Caco-2 (cell line): ENCODE results near the gene COG7. TPM values are rescaled to one million over a fixed set of nuclear protein-coding genes. Genes with fewer than 3 reads are reported as not detected.

Experiments
- BruUV-seq: library from RNA; stranded (reverse); fragments of 400-500 nt; replicated peaks from 2 replicates; lab custom pipeline; 2021; lab: Mats Ljungman, UMichigan
- CTCF ChIA-PET: fragments of 300-600 bp; sonication (Branson Sonifier 250); formaldehyde crosslinking; loops from one replicate; lab custom pipeline; 2022; ENCODE audit warnings: antibody characterized with exemption; lab: Charles Lee
- POLR2A ChIA-PET: fragments of 300-600 bp; sonication (Branson Sonifier 250); formaldehyde crosslinking; loops from one replicate; lab custom pipeline; 2022; ENCODE audit warnings: antibody characterized with exemption; lab: Charles Lee
- DNase-seq, 2 experiments: peaks; one replicate each; pipeline versions ENCODE4 v3.0.0 to v3.0.0-alpha.2; 2020 to 2022
- H3K27me3 ChIP-seq: replicated peaks from 2 replicates; pipeline ENCODE4 v1.6.0; 2011; ENCODE audit warnings: low read length; ENCODE audit not compliant: control insufficient read depth, insufficient read depth
- H3K36me3 ChIP-seq: 2 replicates; pipeline ENCODE4 v1.5.1; 2011; ENCODE audit warnings: low read length; ENCODE audit not compliant: control insufficient read depth, insufficient read depth
- H3K4me1 ChIP-seq: fragments of 250-450 bp; sonication (Bioruptor Pico); 2 replicates; pipeline ENCODE4 v1.5.1; 2020; ENCODE audit warnings: mild to moderate bottlenecking
- H3K4me3 ChIP-seq: 2 replicates; pipeline ENCODE4 v1.5.1; 2011; ENCODE audit warnings: low read depth, mild to moderate bottlenecking, control low read depth, low read length
- H3K9me3 ChIP-seq: fragments of 250-450 bp; sonication (Bioruptor Pico); 2 replicates; pipeline ENCODE4 v1.5.1; 2020; ENCODE audit warnings: mild to moderate bottlenecking, moderate library complexity
- H3K27ac Mint-ChIP-seq: one replicate; pipeline ENCODE4 v1.8.0; 2022; ENCODE audit warnings: mixed read lengths; ENCODE audit not compliant: unreplicated experiment
- H3K27me3 Mint-ChIP-seq: one replicate; pipeline ENCODE4 v1.8.0; 2022; ENCODE audit warnings: mixed read lengths; ENCODE audit not compliant: insufficient read depth, unreplicated experiment
- H3K36me3 Mint-ChIP-seq: one replicate; pipeline ENCODE4 v1.8.0; 2022; ENCODE audit warnings: mild to moderate bottlenecking, mixed read lengths; ENCODE audit not compliant: insufficient read depth, unreplicated experiment
- H3K4me1 Mint-ChIP-seq: one replicate; pipeline ENCODE4 v1.8.0; 2022; ENCODE audit warnings: low read depth, mixed read lengths; ENCODE audit not compliant: unreplicated experiment
- H3K4me3 Mint-ChIP-seq: one replicate; pipeline ENCODE4 v1.8.0; 2022; ENCODE audit warnings: mild to moderate bottlenecking, moderate library complexity, mixed read lengths; ENCODE audit not compliant: unreplicated experiment
- H3K9me3 Mint-ChIP-seq: one replicate; pipeline ENCODE4 v1.8.0; 2022; ENCODE audit warnings: mixed read lengths; ENCODE audit not compliant: unreplicated experiment
- CTCF ChIP-seq, 2 experiments: fragments of 200-600 bp in 1 of 2; IDR thresholded peaks; 1 replicate in 1 of 2; 2 replicates in 1 of 2; pipeline versions ENCODE4 v1.5.1 to v1.8.0; 2011 to 2022; ENCODE audit warnings: antibody characterized with exemption in 1 of 2, control low read depth in 1 of 2, inconsistent platforms in 1 of 2, low read depth in 1 of 2, low read length in 1 of 2, mild to moderate bottlenecking in 1 of 2, moderate library complexity in 1 of 2; ENCODE audit not compliant: insufficient read depth in 1 of 2, severe bottlenecking in 1 of 2, unreplicated experiment in 1 of 2
- intact Hi-C: fragments of 100-400 bp; cut with micrococcal nuclease; formaldehyde crosslinking; loops from one replicate; pipeline ENCODE4 v1.10.0; 2022; ENCODE audit not compliant: unreplicated experiment
- total RNA-seq: library from RNA; stranded (reverse); gene quantifications from 2 replicates; pipeline ENCODE4 v1.2.3, GENCODE V29; 2022

Gene COG7
- total RNA-seq, 1 experiment from 2014 or later: 12.4 TPM

DNA sequence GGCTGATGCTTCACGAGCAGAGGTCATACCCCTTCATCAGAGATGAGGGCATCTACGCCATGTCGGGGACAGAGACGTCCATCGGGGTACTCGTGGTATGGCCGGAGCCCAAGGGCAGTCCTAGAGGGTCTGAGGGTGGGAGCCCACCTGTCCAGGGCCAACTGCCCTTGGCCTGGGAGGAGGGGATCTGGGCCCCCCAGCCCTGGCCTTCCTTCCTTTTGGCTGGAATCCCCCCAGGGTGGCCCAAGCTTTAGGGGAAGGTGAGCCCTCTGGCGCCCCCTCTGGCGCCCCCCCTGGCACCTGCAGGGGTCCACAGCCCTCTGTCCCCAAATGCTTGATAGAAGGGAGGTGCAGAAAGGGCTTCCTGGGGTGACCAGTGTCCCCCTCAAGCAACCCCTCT, 81.6 kb downstream of the COG7 start:
- ChIA-PET POLR2A (no interaction called here), CTCF (no interaction called here)
- H3K27me3 ChIP-seq: no peaks in the 10 kb centered on the region
- no TSS peak for BruUV-seq
- Mint-ChIP-seq H3K27ac (no peak overlapping the region), H3K9me3 (no peaks in the 10 kb centered on the region), H3K4me1 (no peaks in the 10 kb centered on the region), H3K36me3 (peaks cover 5% of the 10 kb centered on the region), H3K4me3 (no peak overlapping the region), H3K27me3 (peaks cover 4% of the 10 kb centered on the region)
- H3K4me1 ChIP-seq: no peaks in the 10 kb centered on the region
- no peak for TF ChIP-seq CTCF (IDR thresholded peaks at IDR 0.05; ENCODE audit: insufficient read depth in 1 of 2, low read depth in 1 of 2, low read length in 1 of 2, severe bottlenecking in 1 of 2, unreplicated experiment in 1 of 2)
- no peaks in the 10 kb centered on the region for H3K36me3 ChIP-seq
- H3K9me3 ChIP-seq: no peaks in the 10 kb centered on the region
- no peak for DNase-seq
- intact Hi-C loops: no loop called here
- H3K4me3 ChIP-seq: no peak overlapping the region

- Histone ChIP-seq H3K4me3 (no peak overlapping the region), H3K27me3 (no peaks in the 10 kb centered on the region), H3K36me3 (no peaks in the 10 kb centered on the region), H3K4me1 (no peaks in the 10 kb centered on the region), H3K9me3 (no peaks in the 10 kb centered on the region)
- no TSS peak for BruUV-seq
- H3K4me1 Mint-ChIP-seq: no peaks in the 10 kb centered on the region
- ChIA-PET CTCF (no interaction called here), POLR2A (no interaction called here)
- TF ChIP-seq CTCF (IDR thresholded peaks at IDR 0.05; ENCODE audit: insufficient read depth in 1 of 2, low read depth in 1 of 2, low read length in 1 of 2, severe bottlenecking in 1 of 2, unreplicated experiment in 1 of 2): no peak
- H3K9me3 Mint-ChIP-seq: no peaks in the 10 kb centered on the region
- intact Hi-C loops: no loop called here
- H3K27me3 Mint-ChIP-seq: peaks cover 4% of the 10 kb centered on the region
- H3K27ac Mint-ChIP-seq: no peak overlapping the region
- peaks cover 5% of the 10 kb centered on the region for H3K36me3 Mint-ChIP-seq
- DNase-seq: no peak
- no peak overlapping the region for H3K4me3 Mint-ChIP-seq
Measured at GRCh38 chr16:23369416-23369815, 83.6 kb downstream of the COG7 start.

DNA sequence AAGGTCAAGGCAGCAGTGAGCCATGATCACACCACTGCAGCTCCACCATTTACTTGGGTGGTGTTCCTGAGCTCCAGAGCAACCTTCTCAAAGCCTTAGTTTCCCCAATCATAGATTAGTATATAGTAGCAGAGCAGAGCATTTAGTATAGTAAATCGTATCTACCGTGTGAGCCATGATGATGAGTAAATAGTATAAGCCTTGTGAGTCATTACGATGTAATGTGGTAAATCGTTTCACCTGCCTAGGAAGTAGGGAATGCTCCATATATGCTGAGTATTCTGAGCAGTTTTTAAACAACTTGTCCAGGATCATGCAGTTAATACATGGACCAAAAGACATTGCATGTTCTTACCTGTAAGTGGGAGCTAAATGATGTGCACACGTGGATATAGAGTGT, 84.5 kb downstream of the COG7 start:
- no peaks in the 10 kb centered on the region for H3K36me3 ChIP-seq
- H3K4me1 ChIP-seq: no peaks in the 10 kb centered on the region; the same call in 1 of the 2 replicates
- peaks cover 5% of the 10 kb centered on the region for H3K36me3 Mint-ChIP-seq
- no peaks in the 10 kb centered on the region for H3K9me3 Mint-ChIP-seq
- no peaks in the 10 kb centered on the region for H3K9me3 ChIP-seq
- BruUV-seq: no TSS peak
- intact Hi-C loops: no loop called here
- H3K4me1 Mint-ChIP-seq: no peaks in the 10 kb centered on the region
- CTCF ChIA-PET: no interaction called here
- POLR2A ChIA-PET: no interaction called here
- peaks cover 4% of the 10 kb centered on the region for H3K27me3 Mint-ChIP-seq
- no peak overlapping the region for H3K4me3 ChIP-seq
- TF ChIP-seq CTCF (IDR thresholded peaks at IDR 0.05; ENCODE audit: insufficient read depth in 1 of 2, low read depth in 1 of 2, low read length in 1 of 2, severe bottlenecking in 1 of 2, unreplicated experiment in 1 of 2): no peak
- H3K27me3 ChIP-seq: no peaks in the 10 kb centered on the region
- no peak overlapping the region for H3K27ac Mint-ChIP-seq
- no peak for DNase-seq
- no peak overlapping the region for H3K4me3 Mint-ChIP-seq
